ENCODE measurements around the gene CCDC69.
A peak's percentile ranks its signal among the peaks of the same experiment; 100 is the strongest.
"Not testable (repeated sequence)": the region's sequence is repeated elsewhere in the genome, so short reads cannot be mapped to it uniquely, and the experiment has no call there.

The CCDC69 gene

GRCh38 chr5:151223447-151224264, at the start of gene CCDC69:
CCDC69 (minus strand) TSS chr5:151224092; CDS start chr5:151223970, 122 bp downstream.
- peak; percentile 79 for DNase-seq (ENCODE audit: low spot score)

GRCh38 chr5:151271336-151271735, 47.4 kb upstream of the CCDC69 start:
- no peak for DNase-seq (ENCODE audit: low spot score)

GRCh38 chr5:151270599-151270998, 46.7 kb upstream of the CCDC69 start:
- DNase-seq (ENCODE audit: low spot score) = peak; percentile 84

GRCh38 chr5:151267491-151268260, 43.8 kb upstream of the CCDC69 start:
- no peak for DNase-seq (ENCODE audit: low spot score)

- DNase-seq (ENCODE audit: low spot score) = peak; percentile 74
Measured at GRCh38 chr5:151264113-151264512, 40.2 kb upstream of the CCDC69 start.

GRCh38 chr5:151262532-151262931, 38.6 kb upstream of the CCDC69 start:
- no peak for DNase-seq (ENCODE audit: low spot score)

GRCh38 chr5:151259931-151260330, 36.0 kb upstream of the CCDC69 start:
- peak; percentile 21 for DNase-seq (ENCODE audit: low spot score)

GRCh38 chr5:151258816-151259215, 34.9 kb upstream of the CCDC69 start:
- DNase-seq (ENCODE audit: low spot score) = no peak

GRCh38 chr5:151258201-151258611, 34.3 kb upstream of the CCDC69 start:
- DNase-seq (ENCODE audit: low spot score) = no peak

- DNase-seq (ENCODE audit: low spot score) = peak; percentile 78
Measured at GRCh38 chr5:151257731-151258181, 33.9 kb upstream of the CCDC69 start.

GRCh38 chr5:151255621-151256286, 31.9 kb upstream of the CCDC69 start:
- no peak for DNase-seq (ENCODE audit: low spot score)

- not testable (repeated sequence) for DNase-seq (ENCODE audit: low spot score)
Measured at GRCh38 chr5:151254990-151255389, 31.1 kb upstream of the CCDC69 start.

GRCh38 chr5:151254556-151254955, 30.7 kb upstream of the CCDC69 start:
- DNase-seq (ENCODE audit: low spot score) = no peak

GRCh38 chr5:151253605-151253950, 29.7 kb upstream of the CCDC69 start:
- DNase-seq (ENCODE audit: low spot score) = no peak

GRCh38 chr5:151252762-151253604, 29.1 kb upstream of the CCDC69 start, which contains the start of gene GM2A:
GM2A (plus strand) TSS chr5:151253185; CDS start chr5:151253217, 32 bp downstream.
- peak; percentile 100 for DNase-seq (ENCODE audit: low spot score)

GRCh38 chr5:151251621-151252020, 27.7 kb upstream of the CCDC69 start:
- no peak for DNase-seq (ENCODE audit: low spot score)

GRCh38 chr5:151251001-151251551, 27.2 kb upstream of the CCDC69 start:
- DNase-seq (ENCODE audit: low spot score) = no peak

- no peak for DNase-seq (ENCODE audit: low spot score)
Measured at GRCh38 chr5:151250346-151251000, 26.6 kb upstream of the CCDC69 start.

GRCh38 chr5:151249281-151249680, 25.4 kb upstream of the CCDC69 start:
- DNase-seq (ENCODE audit: low spot score) = no peak

- DNase-seq (ENCODE audit: low spot score) = no peak
Measured at GRCh38 chr5:151248651-151249050, 24.8 kb upstream of the CCDC69 start.

All from kidney tubule cell (primary cell).